SK-N-SH (cell line): Measurements from ENCODE around the gene ATF2.

ENCODE experiments used
- CHD2 ChIP-seq: fragments of 150-350 bp; IDR thresholded peaks from 2 replicates; pipeline ENCODE4 v1.6.1; 2018; ENCODE audit warnings: low read length; ENCODE audit not compliant: partially characterized antibody
- EP300 ChIP-seq, 2 experiments: IDR thresholded peaks; 2 replicates each; pipeline versions ENCODE4 v1.4.0 to v1.6.1; 2012; ENCODE audit warnings: borderline replicate concordance in 1 of 2, low read depth in 1 of 2, low read length in 1 of 2
- MXI1 ChIP-seq: IDR thresholded peaks from 2 replicates; pipeline ENCODE4 v1.6.1; 2012; ENCODE audit warnings: mild to moderate bottlenecking, low read depth, low read length, improper control_type of control experiment
- POLR2AphosphoS5 ChIP-seq: IDR thresholded peaks from 2 replicates; pipeline ENCODE4 v1.6.1; 2012; ENCODE audit warnings: low read depth, low read length
- RAD21 ChIP-seq: IDR thresholded peaks from 2 replicates; pipeline ENCODE4 v1.6.1; 2012; ENCODE audit warnings: mild to moderate bottlenecking, low read length
- RCOR1 ChIP-seq: fragments of 150-350 bp; IDR thresholded peaks from 2 replicates; pipeline ENCODE4 v1.6.1; 2017; ENCODE audit warnings: antibody characterized with exemption, low read length
- TF ChIP-seq, protein P1 (sequence below): fragments of 200-600 bp; sonication (generic); IDR thresholded peaks from 2 replicates; pipeline ENCODE4 v1.6.1; 2017; ENCODE audit warnings: antibody characterized with exemption, mild to moderate bottlenecking, moderate library complexity
- TF ChIP-seq, protein P2 (sequence below): IDR thresholded peaks from 2 replicates; pipeline ENCODE4 v1.6.1; 2012; ENCODE audit warnings: mild to moderate bottlenecking, low read depth, low read length, moderate library complexity
- TF ChIP-seq, protein P3 (sequence below): IDR thresholded peaks from 2 replicates; pipeline ENCODE4 v1.4.0; 2012; ENCODE audit warnings: low read depth, borderline replicate concordance

DNA sequence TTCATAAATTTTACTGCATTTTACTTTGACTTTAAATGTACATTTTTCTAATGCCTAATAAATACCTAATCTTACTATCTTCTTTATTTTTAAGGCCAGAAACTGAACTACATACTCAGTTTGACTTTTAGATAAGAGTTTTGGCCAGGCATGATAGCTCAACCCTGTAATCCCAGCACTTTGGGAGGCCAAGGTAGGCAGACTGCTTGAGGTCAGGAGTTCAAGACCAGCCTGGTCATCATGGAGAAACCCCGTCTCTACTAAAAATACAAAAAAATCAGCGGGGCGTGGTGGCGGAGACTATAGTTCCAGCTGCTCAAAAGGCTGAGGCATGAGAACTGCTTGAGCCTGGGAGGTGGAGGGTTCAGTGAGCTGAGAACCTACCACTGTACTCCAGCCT is 9.1 kb downstream of the ATF2 start:
- TF ChIP-seq, protein P1, sequence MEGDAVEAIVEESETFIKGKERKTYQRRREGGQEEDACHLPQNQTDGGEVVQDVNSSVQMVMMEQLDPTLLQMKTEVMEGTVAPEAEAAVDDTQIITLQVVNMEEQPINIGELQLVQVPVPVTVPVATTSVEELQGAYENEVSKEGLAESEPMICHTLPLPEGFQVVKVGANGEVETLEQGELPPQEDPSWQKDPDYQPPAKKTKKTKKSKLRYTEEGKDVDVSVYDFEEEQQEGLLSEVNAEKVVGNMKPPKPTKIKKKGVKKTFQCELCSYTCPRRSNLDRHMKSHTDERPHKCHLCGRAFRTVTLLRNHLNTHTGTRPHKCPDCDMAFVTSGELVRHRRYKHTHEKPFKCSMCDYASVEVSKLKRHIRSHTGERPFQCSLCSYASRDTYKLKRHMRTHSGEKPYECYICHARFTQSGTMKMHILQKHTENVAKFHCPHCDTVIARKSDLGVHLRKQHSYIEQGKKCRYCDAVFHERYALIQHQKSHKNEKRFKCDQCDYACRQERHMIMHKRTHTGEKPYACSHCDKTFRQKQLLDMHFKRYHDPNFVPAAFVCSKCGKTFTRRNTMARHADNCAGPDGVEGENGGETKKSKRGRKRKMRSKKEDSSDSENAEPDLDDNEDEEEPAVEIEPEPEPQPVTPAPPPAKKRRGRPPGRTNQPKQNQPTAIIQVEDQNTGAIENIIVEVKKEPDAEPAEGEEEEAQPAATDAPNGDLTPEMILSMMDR: no peak
- TF ChIP-seq, protein P2, sequence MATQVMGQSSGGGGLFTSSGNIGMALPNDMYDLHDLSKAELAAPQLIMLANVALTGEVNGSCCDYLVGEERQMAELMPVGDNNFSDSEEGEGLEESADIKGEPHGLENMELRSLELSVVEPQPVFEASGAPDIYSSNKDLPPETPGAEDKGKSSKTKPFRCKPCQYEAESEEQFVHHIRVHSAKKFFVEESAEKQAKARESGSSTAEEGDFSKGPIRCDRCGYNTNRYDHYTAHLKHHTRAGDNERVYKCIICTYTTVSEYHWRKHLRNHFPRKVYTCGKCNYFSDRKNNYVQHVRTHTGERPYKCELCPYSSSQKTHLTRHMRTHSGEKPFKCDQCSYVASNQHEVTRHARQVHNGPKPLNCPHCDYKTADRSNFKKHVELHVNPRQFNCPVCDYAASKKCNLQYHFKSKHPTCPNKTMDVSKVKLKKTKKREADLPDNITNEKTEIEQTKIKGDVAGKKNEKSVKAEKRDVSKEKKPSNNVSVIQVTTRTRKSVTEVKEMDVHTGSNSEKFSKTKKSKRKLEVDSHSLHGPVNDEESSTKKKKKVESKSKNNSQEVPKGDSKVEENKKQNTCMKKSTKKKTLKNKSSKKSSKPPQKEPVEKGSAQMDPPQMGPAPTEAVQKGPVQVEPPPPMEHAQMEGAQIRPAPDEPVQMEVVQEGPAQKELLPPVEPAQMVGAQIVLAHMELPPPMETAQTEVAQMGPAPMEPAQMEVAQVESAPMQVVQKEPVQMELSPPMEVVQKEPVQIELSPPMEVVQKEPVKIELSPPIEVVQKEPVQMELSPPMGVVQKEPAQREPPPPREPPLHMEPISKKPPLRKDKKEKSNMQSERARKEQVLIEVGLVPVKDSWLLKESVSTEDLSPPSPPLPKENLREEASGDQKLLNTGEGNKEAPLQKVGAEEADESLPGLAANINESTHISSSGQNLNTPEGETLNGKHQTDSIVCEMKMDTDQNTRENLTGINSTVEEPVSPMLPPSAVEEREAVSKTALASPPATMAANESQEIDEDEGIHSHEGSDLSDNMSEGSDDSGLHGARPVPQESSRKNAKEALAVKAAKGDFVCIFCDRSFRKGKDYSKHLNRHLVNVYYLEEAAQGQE: no peak
- TF ChIP-seq MXI1 (no peak), RCOR1 (no peak), CHD2 (no peak), RAD21 (no peak), EP300 (IDR thresholded peaks at IDR 0.05; ENCODE audit: borderline replicate concordance in 1 of 2, low read depth in 1 of 2, low read length in 1 of 2) (no peak), POLR2AphosphoS5 (no peak)
- TF ChIP-seq, protein P3, sequence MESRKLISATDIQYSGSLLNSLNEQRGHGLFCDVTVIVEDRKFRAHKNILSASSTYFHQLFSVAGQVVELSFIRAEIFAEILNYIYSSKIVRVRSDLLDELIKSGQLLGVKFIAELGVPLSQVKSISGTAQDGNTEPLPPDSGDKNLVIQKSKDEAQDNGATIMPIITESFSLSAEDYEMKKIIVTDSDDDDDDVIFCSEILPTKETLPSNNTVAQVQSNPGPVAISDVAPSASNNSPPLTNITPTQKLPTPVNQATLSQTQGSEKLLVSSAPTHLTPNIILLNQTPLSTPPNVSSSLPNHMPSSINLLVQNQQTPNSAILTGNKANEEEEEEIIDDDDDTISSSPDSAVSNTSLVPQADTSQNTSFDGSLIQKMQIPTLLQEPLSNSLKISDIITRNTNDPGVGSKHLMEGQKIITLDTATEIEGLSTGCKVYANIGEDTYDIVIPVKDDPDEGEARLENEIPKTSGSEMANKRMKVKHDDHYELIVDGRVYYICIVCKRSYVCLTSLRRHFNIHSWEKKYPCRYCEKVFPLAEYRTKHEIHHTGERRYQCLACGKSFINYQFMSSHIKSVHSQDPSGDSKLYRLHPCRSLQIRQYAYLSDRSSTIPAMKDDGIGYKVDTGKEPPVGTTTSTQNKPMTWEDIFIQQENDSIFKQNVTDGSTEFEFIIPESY: no peak
